Panc1 (cell line): ENCODE results near the gene AGAP2. TPM values are rescaled to one million over a fixed set of nuclear protein-coding genes. Genes with fewer than 3 reads are reported as not detected.

Source experiments
- ATAC-seq: fragments of 200-7000 bp; cut with Tn5 transposase; 2 replicates; pipeline ENCODE4 v1.9.1; 2020; ENCODE audit warnings: mild to moderate bottlenecking, moderate library complexity
- BruUV-seq: library from RNA; stranded (reverse); fragments of 400-500 nt; replicated peaks from 2 replicates; lab custom pipeline; 2021; lab: Mats Ljungman, UMichigan
- CTCF ChIA-PET: fragments of 300-600 bp; sonication (Branson Sonifier 250); formaldehyde crosslinking; loops from one replicate; lab custom pipeline; 2022; ENCODE audit warnings: antibody characterized with exemption; lab: Charles Lee
- POLR2A ChIA-PET: fragments of 300-600 bp; sonication (Branson Sonifier 250); formaldehyde crosslinking; loops from one replicate; lab custom pipeline; 2022; ENCODE audit warnings: antibody characterized with exemption; lab: Charles Lee
- DNase-seq: peaks from one replicate; pipeline ENCODE4 v3.0.0-alpha.2; 2010; ENCODE audit warnings: low read depth, low spot score
- H3K27ac ChIP-seq: 2 replicates; pipeline ENCODE4 v1.5.1; 2011; ENCODE audit warnings: mild to moderate bottlenecking, low read length, inconsistent platforms
- H3K27me3 ChIP-seq: fragments of 200-500 bp; sonication (Bioruptor generic); 2 replicates; pipeline ENCODE4 v1.6.0; 2014; ENCODE audit warnings: low read length, inconsistent platforms; ENCODE audit not compliant: control insufficient read depth, insufficient read depth
- H3K36me3 ChIP-seq: fragments of 200-500 bp; sonication (Bioruptor generic); 2 replicates; pipeline ENCODE4 v1.5.1; 2014; ENCODE audit warnings: inconsistent platforms, mild to moderate bottlenecking, low read length, moderate library complexity; ENCODE audit not compliant: control insufficient read depth, insufficient read depth
- H3K4me1 ChIP-seq: 2 replicates; pipeline ENCODE4 v1.5.1; 2011; ENCODE audit warnings: inconsistent platforms, mild to moderate bottlenecking, low read length, moderate library complexity; ENCODE audit not compliant: control insufficient read depth, insufficient read depth
- H3K4me3 ChIP-seq, 2 experiments: 2 replicates each; pipeline ENCODE4 v1.5.1; 2011 to 2012; ENCODE audit warnings: low read depth in 2 of 2, low read length in 2 of 2, mild to moderate bottlenecking in 2 of 2, inconsistent platforms in 1 of 2, moderate library complexity in 1 of 2
- H3K9me3 ChIP-seq: fragments of 200-500 bp; sonication (Bioruptor generic); 2 replicates; pipeline ENCODE4 v1.5.1; 2014; ENCODE audit warnings: low read depth, mild to moderate bottlenecking, inconsistent platforms, low read length, moderate library complexity; ENCODE audit not compliant: control insufficient read depth, insufficient read depth
- POLR2AphosphoS5 ChIP-seq: IDR thresholded peaks from 2 replicates; pipeline ENCODE4 v1.6.1; 2012; ENCODE audit warnings: mild to moderate bottlenecking, low read depth, low read length, moderate library complexity
- SIN3A ChIP-seq: IDR thresholded peaks from 2 replicates; pipeline ENCODE4 v1.6.1; 2012; ENCODE audit warnings: low read depth, mild to moderate bottlenecking, low read length, moderate library complexity, borderline replicate concordance; ENCODE audit not compliant: insufficient read depth
- TCF7L2 ChIP-seq: IDR thresholded peaks from 2 replicates; pipeline ENCODE4 v1.6.1; 2011; ENCODE audit warnings: mild to moderate bottlenecking, low read depth, low read length, inconsistent platforms
- in situ Hi-C: cut with HindIII; loops from 2 replicates; pipeline ENCODE4 v1.10.0; 2016; ENCODE audit warnings: low sequenced_read_pairs, low pct_unique_long_range_greater_than_20kb
- intact Hi-C: fragments of 100-400 bp; cut with micrococcal nuclease; formaldehyde crosslinking; loops from one replicate; pipeline ENCODE4 v1.10.0; 2022; ENCODE audit not compliant: unreplicated experiment
- total RNA-seq: library from RNA; stranded (reverse); gene quantifications from one replicate; pipeline ENCODE4 v1.2.1, GENCODE V29; 2021; ENCODE audit not compliant: unreplicated experiment
- TF ChIP-seq, protein P1 (sequence below): fragments of 450-650 bp; IDR thresholded peaks from 2 replicates; pipeline ENCODE4 v1.5.1; 2017; ENCODE audit warnings: mild to moderate bottlenecking
- TF ChIP-seq, protein P2 (sequence below), 2 experiments: IDR thresholded peaks; 2 replicates each; pipeline ENCODE4 v1.6.1; 2011 to 2012; ENCODE audit warnings: low read depth in 2 of 2, control low read depth in 1 of 2, low read length in 1 of 2, mild to moderate bottlenecking in 1 of 2, moderate library complexity in 1 of 2; ENCODE audit not compliant: insufficient read depth in 1 of 2

AGAP2 gene
- total RNA-seq, 1 experiment from 2014 or later: 0.49 TPM

DNA sequence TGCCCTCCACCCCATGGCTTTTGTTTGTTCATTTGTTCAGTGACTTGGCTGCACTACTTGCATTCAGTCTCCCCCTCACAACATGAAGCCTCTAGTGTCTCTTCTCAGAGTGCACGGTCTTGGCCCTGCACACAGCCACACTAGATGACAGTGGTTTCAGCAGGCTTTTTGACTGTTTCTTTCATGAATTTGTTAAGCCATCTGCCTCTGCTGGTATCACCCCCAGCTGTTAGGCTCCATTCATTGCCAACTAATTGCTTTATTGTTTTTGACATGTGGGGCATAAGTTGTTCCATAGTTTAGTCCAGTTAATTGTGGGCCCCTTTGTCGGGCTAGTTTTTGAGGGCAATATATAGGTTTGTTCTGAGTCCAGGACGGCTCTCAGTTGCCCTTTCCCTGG, 25.8 kb downstream of the AGAP2 start:
- TF ChIP-seq SIN3A: no peak
- no peak for TF ChIP-seq TCF7L2
- TF ChIP-seq, protein P1, sequence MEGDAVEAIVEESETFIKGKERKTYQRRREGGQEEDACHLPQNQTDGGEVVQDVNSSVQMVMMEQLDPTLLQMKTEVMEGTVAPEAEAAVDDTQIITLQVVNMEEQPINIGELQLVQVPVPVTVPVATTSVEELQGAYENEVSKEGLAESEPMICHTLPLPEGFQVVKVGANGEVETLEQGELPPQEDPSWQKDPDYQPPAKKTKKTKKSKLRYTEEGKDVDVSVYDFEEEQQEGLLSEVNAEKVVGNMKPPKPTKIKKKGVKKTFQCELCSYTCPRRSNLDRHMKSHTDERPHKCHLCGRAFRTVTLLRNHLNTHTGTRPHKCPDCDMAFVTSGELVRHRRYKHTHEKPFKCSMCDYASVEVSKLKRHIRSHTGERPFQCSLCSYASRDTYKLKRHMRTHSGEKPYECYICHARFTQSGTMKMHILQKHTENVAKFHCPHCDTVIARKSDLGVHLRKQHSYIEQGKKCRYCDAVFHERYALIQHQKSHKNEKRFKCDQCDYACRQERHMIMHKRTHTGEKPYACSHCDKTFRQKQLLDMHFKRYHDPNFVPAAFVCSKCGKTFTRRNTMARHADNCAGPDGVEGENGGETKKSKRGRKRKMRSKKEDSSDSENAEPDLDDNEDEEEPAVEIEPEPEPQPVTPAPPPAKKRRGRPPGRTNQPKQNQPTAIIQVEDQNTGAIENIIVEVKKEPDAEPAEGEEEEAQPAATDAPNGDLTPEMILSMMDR: no peak
- TF ChIP-seq, protein P2, sequence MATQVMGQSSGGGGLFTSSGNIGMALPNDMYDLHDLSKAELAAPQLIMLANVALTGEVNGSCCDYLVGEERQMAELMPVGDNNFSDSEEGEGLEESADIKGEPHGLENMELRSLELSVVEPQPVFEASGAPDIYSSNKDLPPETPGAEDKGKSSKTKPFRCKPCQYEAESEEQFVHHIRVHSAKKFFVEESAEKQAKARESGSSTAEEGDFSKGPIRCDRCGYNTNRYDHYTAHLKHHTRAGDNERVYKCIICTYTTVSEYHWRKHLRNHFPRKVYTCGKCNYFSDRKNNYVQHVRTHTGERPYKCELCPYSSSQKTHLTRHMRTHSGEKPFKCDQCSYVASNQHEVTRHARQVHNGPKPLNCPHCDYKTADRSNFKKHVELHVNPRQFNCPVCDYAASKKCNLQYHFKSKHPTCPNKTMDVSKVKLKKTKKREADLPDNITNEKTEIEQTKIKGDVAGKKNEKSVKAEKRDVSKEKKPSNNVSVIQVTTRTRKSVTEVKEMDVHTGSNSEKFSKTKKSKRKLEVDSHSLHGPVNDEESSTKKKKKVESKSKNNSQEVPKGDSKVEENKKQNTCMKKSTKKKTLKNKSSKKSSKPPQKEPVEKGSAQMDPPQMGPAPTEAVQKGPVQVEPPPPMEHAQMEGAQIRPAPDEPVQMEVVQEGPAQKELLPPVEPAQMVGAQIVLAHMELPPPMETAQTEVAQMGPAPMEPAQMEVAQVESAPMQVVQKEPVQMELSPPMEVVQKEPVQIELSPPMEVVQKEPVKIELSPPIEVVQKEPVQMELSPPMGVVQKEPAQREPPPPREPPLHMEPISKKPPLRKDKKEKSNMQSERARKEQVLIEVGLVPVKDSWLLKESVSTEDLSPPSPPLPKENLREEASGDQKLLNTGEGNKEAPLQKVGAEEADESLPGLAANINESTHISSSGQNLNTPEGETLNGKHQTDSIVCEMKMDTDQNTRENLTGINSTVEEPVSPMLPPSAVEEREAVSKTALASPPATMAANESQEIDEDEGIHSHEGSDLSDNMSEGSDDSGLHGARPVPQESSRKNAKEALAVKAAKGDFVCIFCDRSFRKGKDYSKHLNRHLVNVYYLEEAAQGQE (IDR thresholded peaks at IDR 0.05; ENCODE audit: insufficient read depth in 1 of 2, low read depth in 2 of 2, low read length in 1 of 2): no peak
- TF ChIP-seq POLR2AphosphoS5: no peak
- no peaks in the 10 kb centered on the region; the same call in 1 of the 2 replicates for H3K36me3 ChIP-seq
- no peak overlapping the region for H3K4me3 ChIP-seq
- in situ Hi-C loops: no loop called here
- no peaks in the 10 kb centered on the region for H3K27me3 ChIP-seq
- H3K27ac ChIP-seq: no peak overlapping the region
- CTCF ChIA-PET: interaction anchor here (0.7 kb wide), 1 partner anchor 8 kb away, joined by 3 read pairs; no protein-coding TSS in a partner anchor
- BruUV-seq: no TSS peak
- POLR2A ChIA-PET: no interaction called here
- DNase-seq: no peak
- intact Hi-C loops: no loop called here
- ATAC-seq: no peak
- H3K9me3 ChIP-seq: no peaks in the 10 kb centered on the region
- no peaks in the 10 kb centered on the region for H3K4me1 ChIP-seq

DNA sequence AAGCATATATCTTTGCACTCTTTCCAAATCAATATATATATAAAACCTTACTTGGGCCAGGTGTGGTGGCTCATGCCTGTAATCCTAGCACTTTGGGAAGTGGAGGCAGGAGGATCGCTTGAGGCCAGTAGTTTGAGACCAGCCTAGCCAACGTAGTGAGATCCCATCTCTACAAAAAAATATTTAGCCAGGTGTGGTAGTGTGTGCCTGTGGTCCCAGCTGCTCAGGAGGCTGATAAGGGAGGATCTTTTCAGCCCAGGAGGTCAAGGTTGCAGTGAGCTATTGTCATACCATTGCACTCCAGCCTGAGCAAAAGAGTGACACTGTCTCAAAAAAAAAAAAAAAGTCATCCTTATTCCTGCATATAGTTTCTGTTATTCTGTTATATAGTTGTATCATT, 30.2 kb downstream of the AGAP2 start:
- intact Hi-C loops (no loop called here), in situ Hi-C loops (no loop called here)
- Histone ChIP-seq H3K27ac (no peak overlapping the region), H3K27me3 (no peaks in the 10 kb centered on the region), H3K9me3 (no peaks in the 10 kb centered on the region), H3K36me3 (no peaks in the 10 kb centered on the region), H3K4me1 (no peaks in the 10 kb centered on the region), H3K4me3 (no peak overlapping the region)
- CTCF ChIA-PET: interaction anchor here (0.7 kb wide), 1 partner anchor 85 kb away, joined by 3 read pairs; no protein-coding TSS in a partner anchor
- no TSS peak for BruUV-seq
- ATAC-seq: no peak
- POLR2A ChIA-PET: no interaction called here
- DNase-seq: no peak
- TF ChIP-seq TCF7L2: no peak

DNA sequence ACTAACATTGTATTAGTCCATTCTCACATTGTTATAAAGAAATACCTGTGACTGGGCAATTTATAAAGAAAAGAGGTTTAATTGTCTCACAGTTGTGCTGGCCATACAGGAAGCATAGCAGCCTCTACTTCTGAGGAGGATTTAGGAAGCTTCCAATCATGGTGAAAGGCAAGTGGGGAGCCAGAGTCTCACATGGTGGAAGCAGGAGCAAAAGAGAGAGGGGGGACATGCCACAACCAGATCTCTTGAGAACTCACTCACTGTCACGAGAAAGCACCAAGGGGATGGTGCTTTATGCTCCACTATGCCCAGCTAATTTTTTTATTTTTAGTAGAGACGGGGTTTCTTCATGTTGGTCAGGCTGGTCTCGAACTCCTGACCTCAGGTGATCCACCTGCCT, 31.3 kb downstream of the AGAP2 start:
- TF ChIP-seq, protein P2 (IDR thresholded peaks at IDR 0.05; ENCODE audit: insufficient read depth in 1 of 2, low read depth in 2 of 2, low read length in 1 of 2): no peak
- TF ChIP-seq POLR2AphosphoS5 (no peak), SIN3A (no peak), TCF7L2 (no peak)
- TF ChIP-seq, protein P1: no peak
- Histone ChIP-seq H3K9me3 (no peaks in the 10 kb centered on the region), H3K4me1 (no peaks in the 10 kb centered on the region), H3K4me3 (no peak overlapping the region), H3K27ac (no peak overlapping the region), H3K36me3 (no peaks in the 10 kb centered on the region), H3K27me3 (no peaks in the 10 kb centered on the region)
- intact Hi-C loops (no loop called here), in situ Hi-C loops (no loop called here)
- ATAC-seq (no peak), DNase-seq (no peak)
- ChIA-PET POLR2A (no interaction called here), CTCF (no interaction called here)
- BruUV-seq: no TSS peak
